NOMO-1 (cell line): ENCODE data around the gene UQCR10.
"Not testable (repeated sequence)": the region's sequence is repeated elsewhere in the genome, so short reads cannot be mapped to it uniquely, and the experiment has no call there.

Experiments used
- DNase-seq, 2 experiments: peaks; one replicate each; lab custom pipeline; 2025; ENCODE audit not compliant: unreplicated experiment in 2 of 2; lab: John Stamatoyannopoulos, UW

Gene UQCR10

GRCh38 chr22:29735416-29735815 is 31.8 kb upstream of the UQCR10 start:
- DNase-seq, result no peak

GRCh38 chr22:29737251-29738117 is 29.7 kb upstream of the UQCR10 start:
- DNase-seq, result no peak

- no peak for DNase-seq
Observed at GRCh38 chr22:29738118-29738815, 28.9 kb upstream of the UQCR10 start.

- DNase-seq, result no peak
Observed at GRCh38 chr22:29739346-29739875, 27.8 kb upstream of the UQCR10 start.

- DNase-seq, result no peak
Observed at GRCh38 chr22:29740216-29740615, 27.0 kb upstream of the UQCR10 start.

GRCh38 chr22:29741926-29742325 is 25.2 kb upstream of the UQCR10 start:
- DNase-seq, result no peak

GRCh38 chr22:29742326-29742725 is 24.8 kb upstream of the UQCR10 start:
- DNase-seq, result no peak

GRCh38 chr22:29744902-29745301 is 22.3 kb upstream of the UQCR10 start:
- DNase-seq, result no peak

- DNase-seq, result no peak
Observed at GRCh38 chr22:29747832-29748231, 19.3 kb upstream of the UQCR10 start.

- DNase-seq, result no peak
Observed at GRCh38 chr22:29748248-29748893, 18.8 kb upstream of the UQCR10 start.

- DNase-seq, result no peak
Observed at GRCh38 chr22:29750029-29750428, 17.1 kb upstream of the UQCR10 start.

- peak; percentile 48 to 82 for DNase-seq
Observed at GRCh38 chr22:29750559-29751538, 16.3 kb upstream of the UQCR10 start.

- no peak for DNase-seq
Observed at GRCh38 chr22:29751669-29752068, 15.5 kb upstream of the UQCR10 start.

GRCh38 chr22:29753808-29754657 is 13.1 kb upstream of the UQCR10 start:
- no peak for DNase-seq

- DNase-seq, result not testable (repeated sequence)
Observed at GRCh38 chr22:29754658-29755395, 12.3 kb upstream of the UQCR10 start.

- DNase-seq, result no peak
Observed at GRCh38 chr22:29755889-29756288, 11.3 kb upstream of the UQCR10 start.

- no peak for DNase-seq
Observed at GRCh38 chr22:29756341-29756740, 10.8 kb upstream of the UQCR10 start.

- DNase-seq, result no peak
Observed at GRCh38 chr22:29757096-29757495, 10.1 kb upstream of the UQCR10 start.
